Right lobe of liver (tissue), 4 donors: ENCODE measurements around the gene NSD1.

Experiments
- CTCF ChIP-seq, 4 donors: fragments of 200-600 bp in 3 of 4; fragments of 450-650 bp in 1 of 4; IDR thresholded peaks; one replicate each; pipeline versions ENCODE4 v1.5.1 to v1.8.0; 2016 to 2022; ENCODE audit warnings: antibody characterized with exemption in 4 of 4, mild to moderate bottlenecking in 2 of 4
- POLR2A ChIP-seq: fragments of 450-650 bp; IDR thresholded peaks from one replicate; pipeline ENCODE4 v1.6.1; 2017; ENCODE audit warnings: antibody characterized with exemption, mild to moderate bottlenecking
- donor health status: DM: no; HTN: no; CAD: no.
- donor health status: DM: no; HTN: no; CAD: no.
- donor health status: DM: no; HTN: yes; CAD: no.

DNA sequence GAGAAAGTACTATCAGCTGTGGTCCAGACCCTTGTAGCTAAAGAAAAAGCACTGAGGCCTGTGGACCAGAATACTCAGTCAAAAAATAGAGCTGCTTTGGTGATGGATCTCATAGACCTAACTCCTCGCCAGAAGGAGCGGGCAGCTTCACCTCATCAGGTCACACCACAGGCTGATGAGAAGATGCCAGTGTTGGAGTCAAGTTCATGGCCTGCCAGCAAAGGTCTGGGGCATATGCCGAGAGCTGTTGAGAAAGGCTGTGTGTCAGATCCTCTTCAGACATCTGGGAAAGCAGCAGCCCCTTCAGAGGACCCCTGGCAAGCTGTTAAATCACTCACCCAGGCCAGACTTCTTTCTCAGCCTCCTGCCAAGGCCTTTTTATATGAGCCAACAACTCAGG is 161.1 kb downstream of the NSD1 start:
- no peak for TF ChIP-seq CTCF (IDR thresholded peaks at IDR 0.05)
- TF ChIP-seq POLR2A: no peak
